ENCODE results near the gene RPS21.

The RPS21 gene

DNA sequence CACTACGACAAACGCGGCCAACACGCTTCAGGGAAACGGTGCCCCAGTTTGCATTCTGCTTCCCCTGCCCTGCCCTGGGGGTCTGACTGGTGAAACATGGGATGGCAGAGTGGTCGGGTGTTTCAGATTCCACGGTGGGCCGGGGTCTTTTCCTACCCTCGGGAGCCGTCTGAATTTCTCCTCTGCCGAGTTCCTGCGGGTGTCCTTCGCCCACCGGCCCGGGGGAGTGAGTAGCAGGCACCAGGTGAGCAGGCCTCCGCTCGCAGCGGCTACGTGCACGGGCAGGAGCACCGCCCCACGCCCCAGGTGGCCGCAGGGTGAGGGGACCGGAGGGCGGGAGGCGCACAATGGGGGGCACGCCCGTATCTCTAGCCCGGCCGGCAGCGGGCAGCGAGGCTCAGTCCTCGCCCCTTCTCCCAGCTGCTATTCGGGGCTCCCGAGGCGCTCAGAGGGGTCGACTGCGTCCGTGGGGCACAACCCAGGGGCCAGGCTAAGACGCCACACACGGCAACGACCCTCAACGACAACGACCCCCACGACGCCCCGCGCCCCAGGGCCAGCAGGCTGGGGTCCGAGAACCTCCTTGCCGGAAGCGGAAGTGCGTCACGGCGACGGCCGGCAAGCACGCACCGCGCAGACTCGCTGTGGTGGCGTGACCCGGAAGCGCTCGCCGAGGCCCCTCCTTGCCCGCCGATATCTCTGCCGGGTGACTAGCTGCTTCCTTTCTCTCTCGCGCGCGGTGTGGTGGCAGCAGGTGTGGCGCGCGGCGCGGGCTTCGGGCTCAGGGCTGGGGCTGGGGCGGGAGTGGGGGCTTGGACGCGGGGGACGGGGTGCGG lies at the start of gene RPS21:
RPS21 (plus strand) TSS at position 721 of the 836 bp plus-strand sequence. CDS start 236 bp downstream, outside the sequence.
- DNase-seq (ENCODE audit: low read depth), result peak; percentile 82

DNA sequence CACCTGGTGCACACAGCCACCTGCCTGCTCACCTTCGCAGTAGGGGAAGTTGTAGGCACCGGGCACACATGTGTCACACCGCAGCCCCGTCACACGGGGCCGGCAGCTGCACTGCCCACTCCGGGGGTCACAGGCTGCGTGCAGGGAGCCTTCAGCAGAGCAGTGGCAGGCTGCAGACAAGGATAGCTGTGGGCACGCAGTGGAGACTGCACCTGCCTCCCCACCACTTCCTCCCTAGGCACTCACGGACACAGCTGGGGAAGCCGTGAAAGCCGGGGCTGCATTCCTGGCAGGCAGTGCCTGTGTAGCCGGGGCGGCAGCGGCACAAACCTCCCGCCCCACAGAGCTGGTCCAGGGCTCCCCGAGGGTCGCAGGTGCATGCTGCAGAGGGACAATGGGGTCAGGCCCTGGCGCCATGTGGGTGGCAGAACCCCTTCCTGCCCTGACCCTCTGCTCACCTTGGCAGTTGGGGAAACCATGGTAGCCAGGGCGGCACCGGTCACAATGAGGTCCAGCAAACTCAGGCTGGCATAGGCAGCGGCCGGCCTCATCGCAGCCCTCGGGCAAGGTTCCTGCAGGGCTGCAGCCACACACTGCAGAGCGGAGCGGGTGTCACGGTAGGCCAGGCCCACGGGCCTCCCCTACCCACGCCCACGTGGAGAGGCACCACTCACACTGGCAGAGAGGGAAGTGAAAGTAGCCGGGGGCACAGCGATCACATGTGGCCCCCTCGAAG lies 49.2 kb upstream of the RPS21 start:
- no peak for DNase-seq (ENCODE audit: low read depth)

GRCh38 chr20:62338294-62338620 lies 48.6 kb upstream of the RPS21 start:
- DNase-seq (ENCODE audit: low read depth), result no peak

DNA sequence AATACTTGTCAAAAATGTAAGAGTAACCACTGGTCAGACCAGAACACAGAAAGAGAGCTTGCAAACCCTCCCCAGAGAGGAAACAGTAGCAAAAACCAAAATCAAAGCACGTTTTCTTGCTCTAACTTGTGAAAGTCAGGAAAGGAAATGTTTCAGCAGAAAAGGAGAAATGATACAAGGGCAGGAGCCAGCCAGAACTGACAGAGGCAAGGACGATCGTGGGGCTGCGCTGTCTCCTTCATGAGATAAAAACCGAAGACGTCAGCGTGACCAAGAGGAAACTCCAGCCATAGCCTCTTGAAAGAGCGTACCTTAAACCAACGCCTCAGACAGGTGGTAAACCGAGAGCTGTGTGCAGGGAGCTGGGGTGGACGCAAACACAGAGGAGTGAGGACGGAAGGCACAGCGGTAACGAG lies 47.2 kb upstream of the RPS21 start:
- no peak for DNase-seq (ENCODE audit: low read depth)

DNA sequence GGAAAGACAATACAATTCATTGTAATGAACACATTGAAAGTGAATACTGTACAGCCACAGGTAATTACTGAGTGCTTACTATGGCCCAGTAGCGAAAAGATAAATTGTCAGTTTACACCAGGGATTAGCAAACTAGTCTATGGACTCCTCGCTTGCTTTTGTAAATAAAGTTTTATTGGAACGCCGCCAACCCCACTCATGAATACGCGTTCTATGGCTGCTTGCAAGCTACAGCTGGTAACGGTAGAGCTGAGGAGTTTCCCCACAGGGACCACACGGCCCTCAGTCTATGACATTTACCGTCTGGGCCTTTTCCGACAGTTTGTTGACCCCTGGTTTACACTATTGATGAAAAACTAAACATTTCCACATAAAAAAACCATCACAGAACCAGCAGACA lies 44.0 kb upstream of the RPS21 start:
- DNase-seq (ENCODE audit: low read depth), result no peak

- no peak for DNase-seq (ENCODE audit: low read depth)
Measured at GRCh38 chr20:62344092-62344491, 42.8 kb upstream of the RPS21 start.

DNA sequence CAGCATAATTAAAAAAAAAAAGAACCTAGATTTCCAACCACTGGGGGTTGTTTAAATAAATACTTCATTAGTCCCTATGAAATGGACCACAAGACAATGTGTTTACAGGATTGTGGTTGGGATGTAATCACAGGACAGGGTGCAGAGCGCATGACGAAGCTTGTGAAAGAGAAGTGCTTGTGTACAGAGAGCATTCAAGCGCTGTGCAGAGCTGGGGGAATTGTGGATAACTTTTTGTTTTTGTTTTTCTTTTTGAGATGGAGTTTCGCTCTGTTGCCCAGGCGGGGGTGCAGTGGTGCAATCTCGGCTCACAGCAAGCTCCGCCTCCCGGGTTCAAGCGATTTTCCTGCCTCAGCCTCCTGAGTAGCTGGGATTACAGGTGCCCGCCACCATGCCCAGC lies 42.1 kb upstream of the RPS21 start:
- DNase-seq (ENCODE audit: low read depth), result peak; percentile 92

GRCh38 chr20:62345681-62346370 lies 41.1 kb upstream of the RPS21 start:
- DNase-seq (ENCODE audit: low read depth), result no peak

GRCh38 chr20:62346398-62347150 lies 40.3 kb upstream of the RPS21 start:
- DNase-seq (ENCODE audit: low read depth), result no peak

GRCh38 chr20:62347151-62347404 lies 39.8 kb upstream of the RPS21 start:
- no peak for DNase-seq (ENCODE audit: low read depth)

GRCh38 chr20:62347445-62347844 lies 39.5 kb upstream of the RPS21 start:
- no peak for DNase-seq (ENCODE audit: low read depth)

DNA sequence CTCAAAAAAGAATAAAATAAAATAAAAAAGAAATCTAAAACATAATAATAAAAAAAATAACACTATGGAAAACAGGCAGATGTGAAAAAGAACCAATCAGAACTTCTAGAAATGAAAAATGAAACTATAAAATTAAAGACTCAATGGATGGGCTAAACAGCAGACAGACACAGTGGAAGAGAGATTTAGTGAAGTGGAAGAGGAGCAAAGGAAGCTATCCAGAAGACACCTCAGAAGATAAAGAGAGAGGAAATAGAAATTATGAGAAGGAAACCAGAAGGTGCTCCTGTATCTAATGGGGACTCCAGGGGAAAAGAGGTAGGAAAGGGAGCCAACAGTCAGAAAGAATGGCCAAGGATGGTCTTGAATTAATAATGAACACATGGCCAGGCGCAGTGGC lies 38.3 kb upstream of the RPS21 start:
- no peak for DNase-seq (ENCODE audit: low read depth)

DNA sequence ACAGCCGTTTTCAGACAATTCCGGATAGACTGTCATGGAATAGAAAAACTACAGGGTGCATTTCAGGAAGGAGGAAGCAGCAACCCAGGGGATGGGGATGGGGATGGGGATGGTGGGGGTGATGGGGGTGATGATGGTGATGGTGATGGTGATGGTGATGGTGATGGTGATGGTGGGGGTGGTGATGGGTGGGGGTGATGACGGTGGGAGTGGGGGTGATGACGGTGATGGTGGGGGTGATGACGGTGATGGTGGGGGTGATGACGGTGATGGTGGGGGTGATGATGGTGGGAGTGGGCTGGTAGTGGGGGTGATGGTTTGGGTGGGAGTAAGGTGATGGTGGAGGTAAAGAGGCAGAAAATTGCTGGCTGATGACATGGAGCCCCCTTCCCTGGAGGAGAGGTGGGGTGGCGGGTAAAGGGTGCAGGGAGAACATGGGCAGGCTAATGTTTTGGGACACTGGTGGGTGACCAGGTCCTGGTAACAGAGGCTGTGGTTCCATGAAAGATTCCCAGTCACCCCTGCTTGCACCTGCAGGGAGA lies 37.3 kb upstream of the RPS21 start:
- no peak for DNase-seq (ENCODE audit: low read depth)

DNA sequence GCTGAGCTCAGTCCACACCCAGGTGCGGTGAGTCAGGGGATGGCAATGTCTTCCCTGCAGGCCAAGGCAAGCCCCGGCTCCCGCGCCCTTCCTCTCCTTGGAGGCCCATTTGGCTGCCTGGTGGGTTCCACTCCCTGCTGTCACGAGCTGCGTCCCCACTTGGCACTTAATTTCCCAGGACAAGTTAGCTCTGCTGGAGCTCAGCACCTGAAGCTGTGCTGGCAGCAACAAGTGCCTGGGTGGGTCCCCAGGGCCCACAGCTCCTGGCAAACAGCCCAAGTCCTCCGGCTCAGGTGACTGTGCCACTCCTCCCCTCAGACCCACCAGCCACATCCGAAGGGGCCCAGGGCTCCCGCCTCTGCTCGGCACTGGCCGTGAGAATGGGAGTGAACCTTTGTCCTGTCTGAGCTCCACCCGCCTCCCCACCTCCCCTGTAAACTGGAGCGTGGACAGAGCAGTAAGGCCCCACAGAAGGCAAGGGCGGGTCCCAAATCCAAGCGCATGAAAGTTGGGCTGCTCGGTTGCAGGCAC lies 36.7 kb upstream of the RPS21 start:
- no peak for DNase-seq (ENCODE audit: low read depth)

GRCh38 chr20:62350629-62351422 lies 36.1 kb upstream of the RPS21 start:
- DNase-seq (ENCODE audit: low read depth), result no peak

- no peak for DNase-seq (ENCODE audit: low read depth)
Measured at GRCh38 chr20:62351469-62352401, 35.2 kb upstream of the RPS21 start.

DNA sequence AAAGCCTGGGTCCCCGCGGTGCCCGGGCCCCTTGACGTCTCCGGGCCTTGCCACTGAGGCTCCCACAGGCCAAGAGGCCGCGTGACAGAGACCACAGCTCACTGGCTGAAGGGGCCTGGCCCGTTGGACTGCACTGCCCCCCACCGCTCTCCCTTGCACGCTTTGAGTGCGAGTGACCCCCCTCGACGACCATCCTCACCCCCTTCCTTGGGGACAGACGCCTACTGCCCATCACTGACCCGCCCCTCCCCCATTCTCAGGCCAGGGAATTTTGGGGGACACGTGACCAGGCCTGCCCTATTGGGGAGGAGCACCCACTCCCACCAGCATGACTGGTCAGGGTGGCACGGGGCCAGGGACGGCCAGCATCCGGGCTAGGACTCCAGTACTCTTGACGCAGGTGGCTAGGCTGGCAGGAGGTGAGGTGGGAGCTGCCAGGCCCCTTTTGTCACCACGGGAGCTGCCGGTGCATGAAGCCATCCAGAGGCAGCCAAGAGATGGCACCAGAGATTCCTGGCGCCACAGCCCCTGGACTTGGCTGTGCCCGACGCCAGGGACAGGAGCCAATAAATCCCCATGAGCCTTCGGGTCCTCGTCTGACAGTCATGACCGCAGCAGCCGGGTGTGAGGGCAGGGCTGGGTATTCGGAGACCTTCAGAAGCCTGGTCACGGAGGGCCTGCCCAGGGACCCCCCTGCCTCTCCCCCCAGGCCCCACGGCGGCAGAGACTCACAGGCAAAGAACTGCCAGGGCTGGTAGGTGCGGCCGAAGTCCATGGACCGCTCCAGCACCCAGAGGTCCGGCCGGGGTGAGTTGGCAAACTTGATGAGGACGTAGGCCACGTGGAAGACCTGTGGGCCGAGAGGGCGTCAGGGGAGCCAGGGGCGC lies 34.3 kb upstream of the RPS21 start:
- no peak for DNase-seq (ENCODE audit: low read depth)

GRCh38 chr20:62353289-62354030 lies 33.4 kb upstream of the RPS21 start:
- DNase-seq (ENCODE audit: low read depth), result no peak

Data from amniotic epithelial cell (primary cell).